HG02870 (cell line): ENCODE results near the gene TM9SF2.
"Not testable (repeated sequence)": the region's sequence is repeated elsewhere in the genome, so short reads cannot be mapped to it uniquely, and the experiment has no call there.

Source experiments
- ATAC-seq: cut with Tn5 transposase; IDR thresholded peaks from one replicate; pipeline ENCODE4 v1.9.1; 2021; ENCODE audit warnings: mild to moderate bottlenecking, moderate library complexity; ENCODE audit not compliant: unreplicated experiment

TM9SF2 gene

GRCh38 chr13:99501184-99501847 is at the start of gene TM9SF2:
TM9SF2 (plus strand) TSS chr13:99501472; CDS start chr13:99501607, 135 bp downstream.
- peak; percentile 52 for ATAC-seq

GRCh38 chr13:99454518-99455183 is 46.6 kb upstream of the TM9SF2 start:
- no peak for ATAC-seq

GRCh38 chr13:99459099-99459850 is 42.0 kb upstream of the TM9SF2 start:
- no peak for ATAC-seq

- ATAC-seq: not testable (repeated sequence)
Observed at GRCh38 chr13:99460802-99461201, 40.5 kb upstream of the TM9SF2 start.

GRCh38 chr13:99463646-99464397 is 37.5 kb upstream of the TM9SF2 start:
- ATAC-seq: no peak

GRCh38 chr13:99464441-99464949 is 36.8 kb upstream of the TM9SF2 start:
- no peak for ATAC-seq

GRCh38 chr13:99465454-99465853 is 35.8 kb upstream of the TM9SF2 start:
- no peak for ATAC-seq

GRCh38 chr13:99467764-99468163 is 33.5 kb upstream of the TM9SF2 start:
- ATAC-seq: no peak

- ATAC-seq: no peak
Observed at GRCh38 chr13:99469041-99469440, 32.2 kb upstream of the TM9SF2 start.

- no peak for ATAC-seq
Observed at GRCh38 chr13:99470027-99470426, 31.2 kb upstream of the TM9SF2 start.

GRCh38 chr13:99471221-99472121 is 29.8 kb upstream of the TM9SF2 start:
- no peak for ATAC-seq

- no peak for ATAC-seq
Observed at GRCh38 chr13:99472122-99472440, 29.2 kb upstream of the TM9SF2 start.

- ATAC-seq: no peak
Observed at GRCh38 chr13:99473515-99473914, 27.8 kb upstream of the TM9SF2 start.

GRCh38 chr13:99476648-99477047 is 24.6 kb upstream of the TM9SF2 start:
- no peak for ATAC-seq

- ATAC-seq: no peak
Observed at GRCh38 chr13:99477493-99477892, 23.8 kb upstream of the TM9SF2 start.

- ATAC-seq: no peak
Observed at GRCh38 chr13:99481366-99481765, 19.9 kb upstream of the TM9SF2 start.

- no peak for ATAC-seq
Observed at GRCh38 chr13:99484473-99484872, 16.8 kb upstream of the TM9SF2 start.

GRCh38 chr13:99486996-99487395 is 14.3 kb upstream of the TM9SF2 start:
- no peak for ATAC-seq

- ATAC-seq: no peak
Observed at GRCh38 chr13:99489028-99489427, 12.2 kb upstream of the TM9SF2 start.

GRCh38 chr13:99491750-99492149 is 9.5 kb upstream of the TM9SF2 start:
- ATAC-seq: not testable (repeated sequence)
